Stomach (tissue), 9 donors: ENCODE measurements around the gene VILL. TPM values are rescaled to one million over a fixed set of nuclear protein-coding genes. Genes with fewer than 3 reads are reported as not detected.

Experiments used
- DNase-seq, 2 donors: peaks; one replicate each; pipeline versions ENCODE4 v3.0.0 to v3.0.0-alpha.2; 2013 to 2019
- H3K27ac ChIP-seq, 5 donors: fragments of 200-600 bp in 4 of 5; sonication (generic) in 4 of 5; one replicate each; pipeline ENCODE4 v1.5.1; 2013 to 2019; ENCODE audit warnings: mild to moderate bottlenecking in 1 of 5, moderate library complexity in 1 of 5
- H3K27me3 ChIP-seq, 3 donors: fragments of 200-600 bp; sonication (generic); one replicate each; pipeline ENCODE4 v1.5.1; 2017 to 2019; ENCODE audit warnings: mixed run types in 1 of 3
- H3K36me3 ChIP-seq, 4 donors: fragments of 200-600 bp; sonication (generic); 1 replicate in 3 of 4; 2 replicates in 1 of 4; pipeline ENCODE4 v1.5.1; 2016 to 2019
- H3K4me1 ChIP-seq, 4 donors: fragments of 200-600 bp; sonication (generic); one replicate each; pipeline ENCODE4 v1.5.1; 2016 to 2019
- H3K4me3 ChIP-seq, 4 donors: fragments of 200-600 bp; sonication (generic) in 3 of 4; one replicate each; pipeline ENCODE4 v1.5.1; 2016 to 2019; ENCODE audit warnings: mild to moderate bottlenecking in 1 of 4
- H3K9me3 ChIP-seq, 4 donors: fragments of 200-600 bp; sonication (generic); one replicate each; pipeline ENCODE4 v1.5.1; 2016 to 2019
- CTCF ChIP-seq, 7 experiments: fragments of 450-650 bp in 4 of 7; fragments of 200-600 bp in 3 of 7; sonication (generic) in 3 of 7; IDR thresholded peaks; one replicate each; pipeline ENCODE4 v1.5.1; 2016 to 2019; ENCODE audit warnings: antibody characterized with exemption in 7 of 7, control low read depth in 2 of 7, mild to moderate bottlenecking in 1 of 7
- EP300 ChIP-seq: sonication (generic); formaldehyde crosslinking; IDR thresholded peaks from one replicate; pipeline ENCODE4 v1.6.1; 2017; ENCODE audit warnings: antibody characterized with exemption
- POLR2A ChIP-seq, 4 donors: fragments of 450-650 bp; IDR thresholded peaks; one replicate each; pipeline ENCODE4 v1.6.1; 2016; ENCODE audit warnings: antibody characterized with exemption in 4 of 4, control low read depth in 2 of 4, mild to moderate bottlenecking in 1 of 4, moderate library complexity in 1 of 4
- POLR2AphosphoS5 ChIP-seq, 3 donors: sonication (generic); formaldehyde crosslinking; IDR thresholded peaks; one replicate each; pipeline ENCODE4 v1.6.1; 2016; ENCODE audit warnings: antibody characterized with exemption in 3 of 3
- WGBS, 5 donors: extraction: QIAGEN DNeasy Blood & Tissue Kit in 3 of 5; methylation state at CpG; one replicate each; pipeline versions ENCODE4 v1.1.5 to v1.1.7; 2013 to 2018; 5-methylcytosine and 5-hydroxymethylcytosine counted together
- intact Hi-C: fragments of 100-400 bp; cut with DNase I; formaldehyde crosslinking; loops from one replicate; pipeline ENCODE4 v1.15.1; 2023; ENCODE audit warnings: low total_unique reads
- polyA plus RNA-seq, 3 donors: library from polyadenylated mRNA; stranded (reverse); fragments of 200-250 nt; gene quantifications; one replicate each; pipeline ENCODE4 v1.2.3, GENCODE V29; 2013
- total RNA-seq, 5 donors: library from RNA; depleted of rRNA; stranded (reverse); fragments of >200 nt; gene quantifications; one replicate each; pipeline versions ENCODE4 v1.1.0 to v1.2.3, GENCODE V29; 2014 to 2016
- donor health status: healthy with polysubstance abuse.
- donor health status: Bipolar disorder and iron deficiency.
- donor health status: healthy.

The VILL gene
- total and polyA plus RNA-seq, 8 donors: 24.1 to 202 (median 84.2) TPM

- 55 to 77% (median 64%) methylated on average over 7 of the region's 7 CpGs for WGBS, 5 donors
Observed at GRCh38 chr3:37957539-37957936, 33.0 kb upstream of the VILL start.

GRCh38 chr3:37961622-37962431 lies 28.8 kb upstream of the VILL start:
- H3K36me3 ChIP-seq: peaks cover 0 to 15% (median 2%) of the 10 kb centered on the region in 4 donors
- no peak overlapping the region for H3K4me3 ChIP-seq
- H3K27ac ChIP-seq: peak overlapping the region in 4 of 5 donors; percentile 28 to 60 (median 46)
- H3K9me3 ChIP-seq: no peaks in the 10 kb centered on the region
- no peak for DNase-seq
- peaks cover 20 to 62% (median 32%) of the 10 kb centered on the region in 4 donors for H3K4me1 ChIP-seq
- TF ChIP-seq POLR2A (IDR thresholded peaks at IDR 0.05): no peak
- no peak for TF ChIP-seq POLR2AphosphoS5 (IDR thresholded peaks at IDR 0.05)
- TF ChIP-seq CTCF (IDR thresholded peaks at IDR 0.05): no peak
- TF ChIP-seq EP300: no peak
- 47 to 55% (median 48%) methylated on average over 6 of the region's 6 CpGs for WGBS, 5 donors
- H3K27me3 ChIP-seq: no peaks in the 10 kb centered on the region
- intact Hi-C loops: loop anchor here (10.0 kb wide), 1 partner anchor 107 kb away; no protein-coding TSS in a partner anchor

More at GRCh38 chr3:37957539-37957936, 33.0 kb upstream of the VILL start:
- intact Hi-C loops: no loop called here
- no peak for DNase-seq
- H3K4me1 ChIP-seq: peaks cover 5 to 54% (median 44%) of the 10 kb centered on the region in 4 donors
- H3K27me3 ChIP-seq: no peaks in the 10 kb centered on the region
- TF ChIP-seq POLR2A (IDR thresholded peaks at IDR 0.05) (no peak), EP300 (no peak), CTCF (IDR thresholded peaks at IDR 0.05) (no peak), POLR2AphosphoS5 (IDR thresholded peaks at IDR 0.05) (no peak)
- no peak overlapping the region for H3K4me3 ChIP-seq
- H3K36me3 ChIP-seq: peaks cover 0 to 17% (median 8%) of the 10 kb centered on the region in 4 donors
- H3K9me3 ChIP-seq: no peaks in the 10 kb centered on the region
- H3K27ac ChIP-seq: peak overlapping the region; percentile 51 to 78 (median 65)

GRCh38 chr3:37963016-37963415 lies 27.6 kb upstream of the VILL start:
- no peak for DNase-seq
- WGBS, 5 donors: 49 to 67% (median 56%) methylated on average over 5 of the region's 5 CpGs
- Histone ChIP-seq H3K9me3 (no peaks in the 10 kb centered on the region), H3K4me3 (no peak overlapping the region), H3K27ac (peak overlapping the region in 2 of 5 donors; percentile 39 to 56), H3K36me3 (peaks cover 0 to 15% (median 0%) of the 10 kb centered on the region in 4 donors), H3K4me1 (peaks cover 21 to 58% (median 29%) of the 10 kb centered on the region in 4 donors), H3K27me3 (no peaks in the 10 kb centered on the region)
- no peak for TF ChIP-seq EP300
- TF ChIP-seq POLR2AphosphoS5 (IDR thresholded peaks at IDR 0.05): no peak
- TF ChIP-seq CTCF (IDR thresholded peaks at IDR 0.05): no peak
- TF ChIP-seq POLR2A (IDR thresholded peaks at IDR 0.05): no peak
- intact Hi-C loops: loop anchor here (10.0 kb wide), 1 partner anchor 108 kb away; no protein-coding TSS in a partner anchor

GRCh38 chr3:37963635-37964034 lies 27.0 kb upstream of the VILL start:
- DNase-seq: no peak
- WGBS, 5 donors: 55 to 67% (median 65%) methylated on average over 3 of the region's 3 CpGs
- Histone ChIP-seq H3K27ac (peak overlapping the region in 2 of 5 donors; percentile 39 to 56), H3K9me3 (no peaks in the 10 kb centered on the region), H3K27me3 (no peaks in the 10 kb centered on the region), H3K36me3 (peaks cover 0 to 17% (median 0%) of the 10 kb centered on the region in 4 donors), H3K4me3 (no peak overlapping the region), H3K4me1 (peaks cover 21 to 55% (median 31%) of the 10 kb centered on the region in 4 donors)
- intact Hi-C loops: loop anchor here (10.0 kb wide), 1 partner anchor 109 kb away; no protein-coding TSS in a partner anchor
- no peak for TF ChIP-seq POLR2AphosphoS5 (IDR thresholded peaks at IDR 0.05)
- no peak for TF ChIP-seq EP300
- no peak for TF ChIP-seq POLR2A (IDR thresholded peaks at IDR 0.05)
- no peak for TF ChIP-seq CTCF (IDR thresholded peaks at IDR 0.05)
